Right hindlimb (tissue), 1 donor: ENCODE data around the gene STIM2.
"Not testable (repeated sequence)": the region's sequence is repeated elsewhere in the genome, so short reads cannot be mapped to it uniquely, and the experiment has no call there.

Source experiments
- DNase-seq: peaks from one replicate; pipeline ENCODE4 v3.0.0-alpha.2; 2018

Gene STIM2

GRCh38 chr4:26958925-26959653 lies 98.4 kb downstream of the STIM2 start:
- no peak for DNase-seq

DNA sequence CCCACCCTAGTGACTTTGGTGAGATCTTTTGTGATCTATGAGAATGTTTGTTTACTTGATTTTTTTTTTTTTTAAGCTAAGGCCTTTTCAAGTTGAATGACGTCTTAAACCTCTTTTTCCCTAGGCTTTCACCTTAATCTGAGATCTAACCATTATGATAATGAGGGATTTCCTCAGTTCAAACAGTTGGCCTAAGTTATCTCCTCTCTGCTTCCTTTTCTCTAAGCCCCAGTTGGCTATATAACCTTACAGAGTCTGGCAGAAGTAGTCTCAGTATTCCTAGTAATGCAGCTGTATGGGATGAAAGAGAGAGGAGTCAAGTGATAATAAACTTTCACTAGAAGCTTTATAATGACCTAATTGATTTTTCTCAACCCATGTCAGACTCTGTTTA lies 99.0 kb downstream of the STIM2 start:
- no peak for DNase-seq

- DNase-seq = no peak
Measured at GRCh38 chr4:26962720-26963119, 102.1 kb downstream of the STIM2 start.

GRCh38 chr4:26964512-26964911 lies 103.9 kb downstream of the STIM2 start:
- no peak for DNase-seq

DNA sequence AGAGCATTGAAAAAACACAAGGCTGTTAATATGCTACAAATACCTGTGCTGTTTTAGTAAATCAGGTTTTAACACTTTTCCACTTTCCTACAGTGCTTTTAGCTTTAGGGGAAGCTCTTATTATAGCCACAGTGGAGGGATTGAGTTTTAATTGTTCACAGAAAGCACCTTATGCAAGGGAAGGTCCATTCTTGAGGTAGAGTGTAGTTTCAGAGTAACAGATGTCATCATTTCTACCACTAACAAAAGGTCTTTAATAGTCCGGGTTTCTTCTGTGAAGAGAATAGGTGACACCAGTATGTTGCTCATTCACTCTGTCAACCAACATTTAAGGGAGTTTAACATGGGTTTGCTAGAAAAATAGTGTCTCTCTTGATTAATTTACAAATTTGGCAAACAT lies 104.4 kb downstream of the STIM2 start:
- DNase-seq = no peak

DNA sequence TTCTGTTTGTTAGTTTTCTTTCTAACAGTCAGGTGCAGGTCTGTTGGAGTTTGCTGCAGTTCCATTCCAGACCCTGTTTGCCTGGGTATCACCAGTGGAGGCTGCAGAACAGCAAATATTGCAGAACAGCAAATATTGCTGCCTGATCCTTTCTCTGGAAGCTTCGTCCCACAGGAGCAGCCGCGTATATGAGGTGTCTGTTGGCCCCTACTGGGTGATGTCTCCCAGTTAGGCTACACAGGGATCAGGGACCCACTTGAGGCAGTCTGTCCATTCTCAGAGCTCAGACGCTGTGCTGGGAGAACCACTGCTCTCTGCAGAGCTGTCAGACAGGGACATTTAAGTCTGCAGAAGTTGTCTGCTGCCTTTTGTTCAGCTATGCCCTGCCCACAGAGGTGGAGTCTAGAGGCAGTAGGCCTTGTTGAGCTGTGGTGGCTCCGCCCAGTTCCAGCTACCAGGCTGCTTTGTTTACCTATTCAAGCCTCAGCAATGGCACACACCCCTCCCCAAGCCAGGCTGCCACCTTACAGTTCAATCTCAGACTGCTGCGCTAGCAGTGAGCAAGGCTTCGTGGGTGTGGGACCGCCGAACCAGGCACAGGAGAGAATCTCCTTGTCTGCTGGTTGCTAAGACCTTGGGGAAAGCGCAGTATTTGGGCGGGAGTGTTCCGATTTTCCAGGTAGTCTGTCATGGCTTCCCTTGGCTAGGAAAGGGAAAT lies 115.0 kb downstream of the STIM2 start:
- DNase-seq = not testable (repeated sequence)

DNA sequence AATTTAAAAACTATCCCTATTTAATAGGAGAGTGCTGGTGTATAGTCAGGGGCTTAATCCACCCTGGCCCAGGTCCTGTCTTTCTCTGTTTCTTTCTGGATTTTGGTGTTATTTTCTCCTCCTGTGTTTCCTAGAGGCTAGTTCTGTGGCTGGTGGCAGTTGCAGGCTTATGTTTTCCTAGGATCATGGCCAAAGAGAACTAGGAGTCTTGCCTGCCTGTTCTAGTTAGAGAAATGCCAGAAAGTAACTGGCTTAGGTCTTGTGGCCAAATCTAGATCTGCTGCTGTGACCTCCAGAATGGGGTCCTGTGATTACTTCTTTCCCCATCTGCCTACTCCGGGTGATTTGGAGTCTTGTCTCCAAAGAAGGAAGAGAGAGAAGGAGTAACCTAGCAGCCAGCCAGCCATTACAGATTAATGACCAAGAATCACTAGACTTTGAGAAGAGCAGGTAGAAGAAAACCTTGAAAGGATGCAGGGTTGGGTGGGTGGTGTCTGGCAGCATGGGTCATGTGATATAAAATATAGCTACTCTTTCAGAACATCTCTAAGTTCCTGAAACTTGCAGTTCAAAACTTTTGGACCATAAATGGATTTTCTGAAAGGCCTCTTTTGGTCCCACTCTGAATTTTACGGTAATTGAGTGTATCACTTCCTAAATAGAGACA lies 117.9 kb downstream of the STIM2 start:
- no peak for DNase-seq

DNA sequence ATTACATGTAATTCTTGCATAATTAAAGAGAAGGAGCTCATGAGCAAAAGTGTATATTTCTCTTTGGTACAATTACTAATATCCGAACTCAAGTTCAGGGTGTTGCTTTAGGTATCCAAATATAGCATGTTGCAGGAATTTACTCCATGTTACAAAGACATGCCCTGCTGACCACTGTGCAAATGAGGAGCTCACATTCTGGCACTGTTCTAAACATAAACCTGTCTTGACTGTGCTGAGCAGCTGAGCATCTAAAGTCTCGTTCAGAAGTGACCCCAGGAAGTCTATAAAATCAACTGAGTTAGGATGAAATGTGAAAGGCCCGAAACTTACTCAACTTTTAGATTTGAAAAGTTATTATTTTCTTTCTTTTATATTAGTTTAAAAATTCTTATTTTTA lies 124.3 kb downstream of the STIM2 start:
- DNase-seq = no peak

DNA sequence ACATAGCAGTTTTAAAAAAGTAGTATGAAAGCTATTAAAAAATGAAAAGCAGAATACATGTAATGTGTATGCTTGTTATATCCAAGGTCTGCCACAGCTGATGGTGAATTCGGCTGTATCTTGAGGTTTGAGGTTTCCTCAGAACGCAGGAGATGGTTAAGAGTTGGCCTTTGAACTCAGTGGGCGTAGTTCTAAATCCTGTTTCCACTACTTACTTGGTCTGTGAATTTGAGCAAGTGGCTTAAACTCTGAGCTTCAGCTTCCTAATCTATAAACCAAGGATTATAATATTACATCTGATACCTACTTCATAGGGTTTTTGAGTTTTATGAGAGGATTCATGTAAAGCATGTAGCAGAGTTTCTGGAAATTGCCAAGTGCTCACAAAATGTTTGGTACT lies 125.2 kb downstream of the STIM2 start:
- DNase-seq = no peak

DNA sequence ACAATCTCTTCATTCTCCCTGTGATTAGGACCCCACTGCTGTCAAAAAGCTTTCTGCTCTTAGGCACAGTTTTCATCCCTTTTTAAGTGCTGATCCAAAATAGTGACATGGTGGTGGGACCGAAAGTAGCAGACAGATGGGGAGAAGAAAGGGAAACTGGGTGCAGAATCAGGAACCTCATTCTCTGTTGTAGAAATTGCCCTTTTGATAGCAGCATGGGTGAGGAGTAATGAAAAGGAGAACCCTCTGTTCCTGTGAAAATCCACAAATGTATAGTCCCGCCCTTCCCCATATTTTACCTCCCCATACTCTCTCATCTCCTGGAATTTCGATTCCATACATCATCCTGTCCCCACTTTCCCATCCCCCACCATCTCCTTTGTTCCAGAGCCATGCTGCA lies 126.5 kb downstream of the STIM2 start:
- no peak for DNase-seq

- DNase-seq = no peak
Measured at GRCh38 chr4:26991057-26991456, 130.4 kb downstream of the STIM2 start.

DNA sequence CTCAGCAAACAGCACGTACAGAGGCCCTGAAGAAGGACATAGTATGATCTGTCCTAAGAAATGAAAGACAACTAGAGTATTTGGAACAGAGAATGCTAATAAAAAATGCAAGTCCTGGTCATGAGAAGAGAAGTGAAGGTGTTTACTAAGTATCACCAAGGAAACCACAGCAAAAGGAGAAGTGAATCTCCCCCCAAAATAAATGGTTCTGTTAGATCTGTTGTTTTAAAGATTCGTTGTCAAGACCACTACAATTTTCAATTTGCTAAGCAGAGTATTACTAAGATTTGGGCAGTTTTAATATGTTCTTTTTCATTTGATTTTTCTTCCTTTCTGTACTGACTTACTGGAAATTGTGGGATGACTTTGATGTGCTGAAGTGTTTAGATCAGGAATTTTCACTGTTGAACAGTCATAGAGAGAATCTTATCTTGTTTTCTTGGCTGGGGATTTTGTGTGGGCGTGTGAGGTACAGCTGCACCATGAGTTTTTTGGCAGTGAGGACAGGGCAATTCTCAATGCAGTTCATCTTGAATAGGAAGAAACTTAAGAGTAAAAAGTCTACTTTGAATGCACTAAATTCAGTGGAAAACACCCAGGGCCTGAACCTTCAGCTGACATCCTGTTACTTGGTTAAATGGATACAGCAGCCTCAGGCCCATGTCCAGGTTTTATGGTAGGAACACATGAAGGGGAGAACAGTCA lies 132.2 kb downstream of the STIM2 start:
- DNase-seq = peak; percentile 61

DNA sequence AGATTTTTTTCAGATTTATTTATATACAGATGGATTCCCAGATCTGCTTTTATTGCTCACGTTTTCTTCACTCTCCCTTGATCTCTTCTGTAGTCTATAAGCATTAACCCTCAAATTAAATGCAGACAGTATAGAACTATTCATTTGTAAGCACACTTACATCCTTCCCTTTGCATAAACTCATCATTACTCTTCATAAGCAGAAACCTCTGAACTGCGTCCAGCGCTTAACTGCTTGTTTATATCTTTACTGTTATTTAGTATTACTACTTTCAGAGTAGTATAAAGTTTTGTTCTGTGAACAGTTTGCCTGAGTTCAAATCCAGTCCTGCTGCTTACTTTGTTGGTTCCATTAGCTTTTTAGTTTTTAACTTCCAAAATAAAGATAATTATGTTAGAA lies 132.9 kb downstream of the STIM2 start:
- DNase-seq = no peak

GRCh38 chr4:26993967-26994366 lies 133.3 kb downstream of the STIM2 start:
- no peak for DNase-seq

DNA sequence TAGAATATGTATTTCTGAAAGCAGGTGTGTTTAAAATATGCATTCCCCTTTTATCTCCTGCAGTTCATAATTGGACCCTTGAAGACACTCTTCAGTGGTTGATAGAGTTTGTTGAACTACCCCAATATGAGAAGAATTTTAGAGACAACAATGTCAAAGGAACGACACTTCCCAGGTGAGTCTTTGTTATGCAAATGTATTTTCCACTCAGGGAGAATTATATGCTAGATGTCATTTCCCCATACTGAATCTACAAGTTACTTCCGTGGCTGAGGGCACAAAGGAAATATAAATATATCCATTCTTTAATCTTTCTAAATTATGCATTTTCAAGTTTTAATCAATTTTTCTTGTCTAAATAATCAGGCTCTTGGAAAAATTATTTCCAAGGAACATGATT lies 134.7 kb downstream of the STIM2 start:
- no peak for DNase-seq

GRCh38 chr4:26996745-26997144 lies 136.1 kb downstream of the STIM2 start:
- DNase-seq = no peak

- no peak for DNase-seq
Measured at GRCh38 chr4:26999689-27000088, 139.0 kb downstream of the STIM2 start.

DNA sequence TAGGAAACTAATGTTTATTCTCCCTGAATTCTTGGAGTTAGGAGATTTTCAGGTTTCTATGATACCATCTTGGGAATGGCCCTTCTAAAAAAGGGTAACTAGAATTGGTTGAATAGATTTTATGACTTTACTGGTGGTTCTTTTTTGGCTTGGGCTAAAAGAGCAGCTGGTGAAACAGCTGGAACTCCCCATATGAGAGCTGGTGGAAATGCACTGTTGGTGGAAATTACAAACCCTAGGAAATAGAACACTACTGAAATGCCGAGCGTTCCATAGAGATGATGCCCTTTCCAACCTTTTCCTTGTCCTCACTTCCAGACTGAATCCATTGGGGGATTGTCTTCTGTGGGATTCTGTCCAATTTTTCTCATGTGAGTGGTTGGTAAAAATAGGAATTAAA lies 139.5 kb downstream of the STIM2 start:
- DNase-seq = peak; percentile 48

GRCh38 chr4:27000820-27001219 lies 140.2 kb downstream of the STIM2 start:
- no peak for DNase-seq

DNA sequence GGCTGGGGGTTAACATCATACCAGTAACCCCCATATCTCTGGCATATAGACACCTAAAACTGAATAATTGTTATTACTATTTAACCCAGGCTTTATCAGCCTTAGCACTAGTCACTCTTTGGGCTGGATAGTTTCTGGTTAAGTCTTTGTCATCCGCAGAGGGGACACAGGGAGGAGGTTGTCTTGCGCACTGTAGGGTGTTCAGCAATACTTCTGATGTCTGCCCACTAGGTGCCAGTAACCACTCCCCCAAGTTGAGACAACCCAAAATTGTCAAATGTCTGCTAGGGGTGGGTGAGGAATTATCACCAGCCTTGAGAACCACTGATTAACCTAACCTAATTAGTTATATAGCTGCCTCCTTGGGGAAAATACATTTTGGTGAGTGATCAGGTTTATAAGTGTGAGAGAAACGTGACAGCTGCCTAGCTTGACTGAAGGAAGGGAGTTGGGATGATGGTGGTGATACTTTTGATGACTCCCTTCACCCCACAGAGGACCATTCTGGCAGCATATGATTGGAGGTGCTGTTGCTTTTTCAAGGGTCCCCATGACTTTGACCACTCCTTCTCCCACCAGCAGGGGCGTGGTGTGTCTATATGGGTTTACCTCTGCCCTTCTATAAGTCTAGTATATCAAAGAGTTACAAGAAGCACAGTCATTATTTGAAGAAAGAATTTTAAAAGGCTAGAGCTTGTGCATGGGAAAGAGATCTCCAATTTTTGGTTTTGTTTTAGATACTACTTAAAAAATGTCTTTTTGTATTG lies 140.9 kb downstream of the STIM2 start:
- DNase-seq = no peak

GRCh38 chr4:27003642-27004113 lies 143.0 kb downstream of the STIM2 start:
- DNase-seq = no peak

DNA sequence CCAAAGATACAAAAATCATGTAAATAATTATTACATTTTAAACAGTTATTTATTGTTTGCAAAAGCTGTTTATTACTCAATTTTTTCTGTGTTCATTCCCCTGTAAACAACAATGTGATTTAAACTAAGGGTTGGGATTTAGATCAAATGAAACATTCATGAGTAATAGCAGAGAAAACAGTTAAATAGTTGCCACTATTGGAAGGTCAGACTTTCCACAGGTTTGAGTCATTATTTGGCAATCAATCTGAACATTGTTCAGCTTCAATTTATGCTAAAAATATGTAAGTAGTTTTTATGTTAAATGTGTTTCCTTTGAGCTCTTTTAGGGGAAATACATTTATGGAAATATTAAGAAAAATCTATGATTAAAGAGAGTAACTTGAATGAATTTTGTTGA lies 144.9 kb downstream of the STIM2 start:
- no peak for DNase-seq
